Measurements from ENCODE around the gene MINDY4. TPM values are rescaled to one million over a fixed set of nuclear protein-coding genes. Genes with fewer than 3 reads are reported as not detected.

MINDY4 gene
- total RNA-seq, 1 donor from 2014 or later: 20.1 TPM

DNA sequence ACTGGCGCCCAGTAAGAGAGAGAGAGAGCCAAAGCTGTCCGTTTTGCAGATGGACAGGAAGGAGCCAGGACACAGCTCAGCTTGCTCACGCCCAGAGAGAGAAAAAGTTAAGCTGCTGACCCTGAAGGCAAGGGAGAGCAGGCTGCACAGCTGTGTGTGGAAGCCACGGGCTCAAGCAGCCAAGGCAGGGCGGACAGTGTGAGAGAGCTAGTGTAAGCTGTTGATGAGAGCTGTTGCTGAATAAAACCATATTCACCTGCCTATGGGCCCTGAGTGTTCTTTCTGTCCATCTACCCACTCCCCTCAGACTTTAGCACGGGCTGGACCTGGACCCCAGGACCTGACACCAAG, 13.9 kb upstream of the MINDY4 start:
- Histone ChIP-seq H3K9me3 (no peaks in the 10 kb centered on the region), H3K27ac (peak overlapping the region; percentile 65), H3K4me1 (peaks cover 32% of the 10 kb centered on the region), H3K36me3 (peaks cover 14% of the 10 kb centered on the region), H3K27me3 (no peaks in the 10 kb centered on the region), H3K4me3 (no peak overlapping the region)
- DNase-seq: no peak
- no peak for ATAC-seq
- intact Hi-C loops (cut with DNase I): no loop called here
- TF ChIP-seq, protein P1, sequence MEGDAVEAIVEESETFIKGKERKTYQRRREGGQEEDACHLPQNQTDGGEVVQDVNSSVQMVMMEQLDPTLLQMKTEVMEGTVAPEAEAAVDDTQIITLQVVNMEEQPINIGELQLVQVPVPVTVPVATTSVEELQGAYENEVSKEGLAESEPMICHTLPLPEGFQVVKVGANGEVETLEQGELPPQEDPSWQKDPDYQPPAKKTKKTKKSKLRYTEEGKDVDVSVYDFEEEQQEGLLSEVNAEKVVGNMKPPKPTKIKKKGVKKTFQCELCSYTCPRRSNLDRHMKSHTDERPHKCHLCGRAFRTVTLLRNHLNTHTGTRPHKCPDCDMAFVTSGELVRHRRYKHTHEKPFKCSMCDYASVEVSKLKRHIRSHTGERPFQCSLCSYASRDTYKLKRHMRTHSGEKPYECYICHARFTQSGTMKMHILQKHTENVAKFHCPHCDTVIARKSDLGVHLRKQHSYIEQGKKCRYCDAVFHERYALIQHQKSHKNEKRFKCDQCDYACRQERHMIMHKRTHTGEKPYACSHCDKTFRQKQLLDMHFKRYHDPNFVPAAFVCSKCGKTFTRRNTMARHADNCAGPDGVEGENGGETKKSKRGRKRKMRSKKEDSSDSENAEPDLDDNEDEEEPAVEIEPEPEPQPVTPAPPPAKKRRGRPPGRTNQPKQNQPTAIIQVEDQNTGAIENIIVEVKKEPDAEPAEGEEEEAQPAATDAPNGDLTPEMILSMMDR (IDR thresholded peaks at IDR 0.05): no peak

DNA sequence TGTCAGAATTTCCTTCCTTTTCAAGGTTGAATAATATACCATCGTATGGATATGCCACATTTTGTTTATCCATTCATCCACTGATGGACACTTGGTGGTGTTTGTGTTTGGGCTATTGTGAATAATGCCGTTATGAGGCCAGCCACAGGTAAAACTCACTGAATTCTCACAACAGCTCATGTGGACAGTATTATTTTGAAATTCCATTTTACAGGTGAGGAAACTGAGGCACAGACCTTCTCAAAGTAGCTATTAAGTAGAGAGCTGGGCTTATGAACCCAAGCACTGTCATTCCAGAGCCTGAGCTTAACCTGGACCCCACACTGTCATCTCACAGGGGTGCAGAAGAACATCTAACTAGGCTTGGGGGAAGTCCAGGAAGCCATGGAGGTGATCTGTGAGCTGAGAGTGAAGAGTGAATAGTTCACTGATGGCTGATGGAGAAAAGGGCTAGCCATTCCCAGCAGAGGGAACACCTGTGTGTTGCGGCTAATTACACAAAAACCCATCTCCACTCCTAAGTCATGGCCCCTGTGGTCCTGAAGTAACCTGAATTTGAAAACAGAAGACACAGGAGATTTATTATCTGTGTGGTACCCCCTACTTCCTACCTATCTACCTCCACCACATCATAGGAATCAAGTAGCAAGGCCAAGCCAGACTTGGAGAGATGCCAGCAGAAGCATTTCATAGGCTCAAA, 10.6 kb upstream of the MINDY4 start:
- TF ChIP-seq, protein P1 (IDR thresholded peaks at IDR 0.05): no peak
- Histone ChIP-seq H3K27me3 (no peaks in the 10 kb centered on the region), H3K4me3 (no peak overlapping the region), H3K27ac (peak overlapping the region; percentile 24), H3K4me1 (peaks cover 56% of the 10 kb centered on the region), H3K9me3 (no peaks in the 10 kb centered on the region), H3K36me3 (no peaks in the 10 kb centered on the region)
- ATAC-seq: no peak
- no peak for DNase-seq
- intact Hi-C loops (cut with DNase I): no loop called here

DNA sequence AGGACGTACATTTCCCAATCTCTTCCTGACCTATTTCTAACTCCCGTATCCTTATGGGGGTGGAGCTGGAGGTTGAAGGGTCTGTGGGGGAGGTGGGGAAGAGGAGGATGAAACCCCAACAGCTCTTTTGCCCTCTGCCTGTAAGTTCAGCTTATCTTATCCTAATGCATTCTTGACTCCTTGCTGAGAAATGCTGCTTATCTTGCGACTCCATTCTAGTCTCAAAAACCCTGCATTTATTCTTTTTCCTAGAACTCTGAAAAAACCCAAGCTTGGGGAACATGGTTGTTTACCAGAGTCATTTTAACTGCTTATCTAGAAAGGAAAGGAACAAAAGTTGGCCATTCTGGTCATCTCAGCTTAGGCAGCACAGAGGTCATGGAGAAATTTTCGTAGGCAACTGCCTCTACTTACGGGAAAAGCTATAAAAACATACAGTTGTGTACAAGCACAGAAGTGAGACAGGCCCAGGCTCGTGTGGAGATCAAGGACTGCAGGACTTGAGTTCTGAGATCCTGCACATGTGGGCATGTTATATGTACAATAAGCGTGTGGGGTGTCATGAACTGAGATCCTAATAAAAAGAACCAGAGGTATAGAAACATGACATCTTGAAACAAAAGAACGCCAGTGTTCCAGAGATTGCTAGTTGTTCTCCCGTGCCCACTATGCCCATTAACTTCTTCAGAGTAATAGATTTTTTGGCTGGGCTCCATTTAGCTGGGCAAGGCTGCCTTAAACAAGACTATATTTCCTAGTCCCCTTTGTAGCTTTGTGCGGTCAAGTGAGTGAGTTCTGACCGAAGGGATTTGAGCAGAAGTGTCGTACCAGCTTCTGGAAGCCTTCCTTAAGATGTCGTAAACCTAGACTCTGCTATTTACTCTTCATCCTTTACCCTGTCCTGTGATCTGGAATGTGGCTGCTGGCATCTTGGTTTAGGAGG, 9.7 kb upstream of the MINDY4 start:
- intact Hi-C loops (cut with DNase I): no loop called here
- TF ChIP-seq, protein P1 (IDR thresholded peaks at IDR 0.05): no peak
- Histone ChIP-seq H3K27me3 (no peaks in the 10 kb centered on the region), H3K9me3 (no peaks in the 10 kb centered on the region), H3K4me3 (no peak overlapping the region), H3K27ac (peak overlapping the region; percentile 25), H3K4me1 (peaks cover 56% of the 10 kb centered on the region), H3K36me3 (no peaks in the 10 kb centered on the region)
- DNase-seq: no peak
- no peak for ATAC-seq

DNA sequence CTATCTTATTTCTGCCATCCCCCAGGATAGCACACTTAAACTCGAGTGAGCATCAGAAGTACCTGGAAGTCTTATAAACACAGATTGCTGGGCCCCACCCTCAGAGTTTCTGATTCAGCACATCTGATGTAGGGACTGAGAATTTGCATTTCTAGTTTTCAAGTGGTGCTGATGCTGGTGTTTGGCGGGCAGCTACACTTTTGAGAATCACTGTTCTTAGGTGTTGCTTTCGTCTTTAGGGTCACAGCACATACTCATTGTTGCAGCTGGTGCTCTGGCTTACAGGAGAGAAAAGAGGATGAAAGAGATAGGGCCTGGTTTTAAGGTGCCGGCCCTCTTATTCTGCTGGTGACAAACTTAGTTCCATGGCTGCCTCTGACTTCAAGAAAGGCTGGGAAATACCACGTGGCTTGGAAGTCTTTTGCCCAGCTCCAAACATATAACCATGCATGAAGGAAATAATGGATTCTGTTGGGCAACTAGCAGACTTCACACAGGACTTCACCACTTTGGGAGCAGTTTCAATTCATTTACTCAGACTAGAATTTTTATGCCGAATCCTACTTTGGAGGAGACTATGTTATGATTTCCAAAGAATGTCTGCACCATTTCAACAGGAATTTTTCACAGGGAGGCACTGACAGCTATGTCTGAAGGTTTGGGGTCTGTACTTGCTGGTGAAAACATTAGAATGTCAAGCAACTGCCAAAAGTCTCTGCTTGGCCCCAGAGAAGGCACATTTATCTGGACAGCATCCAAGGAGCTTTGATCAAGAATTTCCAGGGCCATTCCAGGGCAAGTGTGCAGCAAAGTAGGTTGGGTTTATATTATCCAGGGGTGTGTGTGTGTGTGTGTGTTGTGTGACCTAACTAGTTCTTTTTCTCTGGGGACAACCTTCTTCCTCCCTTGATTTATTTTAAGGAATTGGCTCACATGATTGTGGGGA, 6.9 kb upstream of the MINDY4 start:
- ATAC-seq (peak; percentile 42), DNase-seq (no peak)
- Histone ChIP-seq H3K4me3 (no peak overlapping the region), H3K9me3 (no peaks in the 10 kb centered on the region), H3K27me3 (no peaks in the 10 kb centered on the region), H3K27ac (peak overlapping the region; percentile 33), H3K36me3 (no peaks in the 10 kb centered on the region), H3K4me1 (peaks cover 44% of the 10 kb centered on the region)
- TF ChIP-seq, protein P1 (IDR thresholded peaks at IDR 0.05): no peak
- intact Hi-C loops (cut with DNase I): no loop called here

DNA sequence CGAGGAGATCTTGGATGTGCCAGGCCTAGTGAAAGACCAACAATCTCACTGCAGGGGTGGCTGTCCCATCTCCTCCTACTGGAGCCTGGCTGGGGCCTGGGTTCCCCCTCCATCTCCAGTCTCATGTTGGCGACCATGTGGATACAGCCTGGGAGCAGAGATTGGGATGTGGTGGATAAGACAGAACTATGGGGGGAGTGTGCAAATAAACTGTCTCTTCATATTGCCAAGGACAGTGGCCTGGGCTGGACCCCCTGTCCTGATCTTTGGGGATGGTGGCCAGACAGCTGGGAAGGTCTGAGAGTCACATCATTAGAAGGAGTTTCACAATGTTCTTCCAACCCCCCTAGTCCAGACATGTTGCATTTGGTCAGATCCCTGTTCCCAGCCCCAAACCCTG, 5.8 kb upstream of the MINDY4 start:
- no peak overlapping the region for H3K4me3 ChIP-seq
- DNase-seq: no peak
- intact Hi-C loops (cut with DNase I): no loop called here
- peak overlapping the region; percentile 33 for H3K27ac ChIP-seq
- H3K9me3 ChIP-seq: no peaks in the 10 kb centered on the region
- H3K4me1 ChIP-seq: peaks cover 46% of the 10 kb centered on the region
- TF ChIP-seq, protein P1 (IDR thresholded peaks at IDR 0.05): no peak
- H3K27me3 ChIP-seq: no peaks in the 10 kb centered on the region
- H3K36me3 ChIP-seq: no peaks in the 10 kb centered on the region
- ATAC-seq: peak; percentile 48

All from upper lobe of right lung (tissue), 1 donor.